ENCODE data around the gene TRIM17. TPM values are rescaled to one million over a fixed set of nuclear protein-coding genes. Genes with fewer than 3 reads are reported as not detected.

Gene TRIM17
- polyA plus RNA-seq, 1 donor (not counting 4 experiments of a cell fraction or from before 2014, with no cell fraction given) = 0.24 TPM

DNA sequence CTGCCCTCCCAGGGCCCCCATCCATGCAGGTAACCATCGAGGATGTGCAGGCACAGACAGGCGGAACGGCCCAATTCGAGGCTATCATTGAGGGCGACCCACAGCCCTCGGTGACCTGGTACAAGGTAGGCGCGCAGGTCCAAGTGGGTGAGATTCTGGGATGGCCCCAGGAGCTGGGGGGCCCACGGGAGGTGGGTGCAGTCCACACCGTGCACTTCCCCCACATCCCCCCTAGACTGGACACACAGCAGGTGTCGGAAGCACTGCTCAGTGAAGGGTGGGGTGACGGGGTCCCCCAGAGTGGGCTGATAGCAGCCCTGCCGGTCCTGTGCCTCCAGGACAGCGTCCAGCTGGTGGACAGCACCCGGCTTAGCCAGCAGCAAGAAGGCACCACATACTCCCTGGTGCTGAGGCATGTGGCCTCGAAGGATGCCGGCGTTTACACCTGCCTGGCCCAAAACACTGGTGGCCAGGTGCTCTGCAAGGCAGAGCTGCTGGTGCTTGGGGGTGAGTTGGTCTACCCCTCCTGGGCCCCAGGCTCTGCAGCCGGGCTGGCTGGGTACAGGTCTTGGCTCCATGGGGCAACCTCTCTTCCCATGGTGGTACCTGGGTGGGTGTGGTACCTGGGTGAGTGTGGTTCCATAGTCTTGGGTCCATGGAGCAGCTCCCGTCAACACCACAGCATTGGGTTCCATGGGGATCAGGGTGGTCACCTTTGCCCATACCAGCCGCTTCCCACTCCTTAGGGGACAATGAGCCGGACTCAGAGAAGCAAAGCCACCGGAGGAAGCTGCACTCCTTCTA, 50.4 kb downstream of the TRIM17 start:
- no peak overlapping the region for H3K4me2 ChIP-seq (ENCODE audit: control insufficient read depth, extremely low read depth, insufficient read depth, low read depth, low read length)
- dilution Hi-C loops (cut with MboI; ENCODE audit: extremely low pct_ligation_motif_present, low sequenced_read_pairs) = no loop called here
- FAIRE-seq = no peak
- H3K4me3 ChIP-seq (ENCODE audit: control insufficient read depth in 2 of 3, extremely low read depth in 1 of 3, insufficient read depth in 2 of 3, low read depth in 1 of 3, low read length in 3 of 3) = no peak overlapping the region
- H3K79me2 ChIP-seq (ENCODE audit: control insufficient read depth, insufficient read depth, low read length) = no peaks in the 10 kb centered on the region
- DNase-seq (ENCODE audit: low read depth, low spot score) = no peak
- H2AFZ ChIP-seq (ENCODE audit: control insufficient read depth, low read length) = no peak overlapping the region
- no peak for TF ChIP-seq EZH2 (IDR thresholded peaks at IDR 0.05; ENCODE audit: low read length)
- TF ChIP-seq, protein P1, sequence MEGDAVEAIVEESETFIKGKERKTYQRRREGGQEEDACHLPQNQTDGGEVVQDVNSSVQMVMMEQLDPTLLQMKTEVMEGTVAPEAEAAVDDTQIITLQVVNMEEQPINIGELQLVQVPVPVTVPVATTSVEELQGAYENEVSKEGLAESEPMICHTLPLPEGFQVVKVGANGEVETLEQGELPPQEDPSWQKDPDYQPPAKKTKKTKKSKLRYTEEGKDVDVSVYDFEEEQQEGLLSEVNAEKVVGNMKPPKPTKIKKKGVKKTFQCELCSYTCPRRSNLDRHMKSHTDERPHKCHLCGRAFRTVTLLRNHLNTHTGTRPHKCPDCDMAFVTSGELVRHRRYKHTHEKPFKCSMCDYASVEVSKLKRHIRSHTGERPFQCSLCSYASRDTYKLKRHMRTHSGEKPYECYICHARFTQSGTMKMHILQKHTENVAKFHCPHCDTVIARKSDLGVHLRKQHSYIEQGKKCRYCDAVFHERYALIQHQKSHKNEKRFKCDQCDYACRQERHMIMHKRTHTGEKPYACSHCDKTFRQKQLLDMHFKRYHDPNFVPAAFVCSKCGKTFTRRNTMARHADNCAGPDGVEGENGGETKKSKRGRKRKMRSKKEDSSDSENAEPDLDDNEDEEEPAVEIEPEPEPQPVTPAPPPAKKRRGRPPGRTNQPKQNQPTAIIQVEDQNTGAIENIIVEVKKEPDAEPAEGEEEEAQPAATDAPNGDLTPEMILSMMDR (optimal IDR thresholded peaks at IDR 0.05 in 1 of 3, IDR thresholded peaks at IDR 0.05 in 1 of 3, conservative IDR thresholded peaks at IDR 0.05 in 1 of 3; ENCODE audit: extremely low read depth in 1 of 3, insufficient read depth in 2 of 3, low read length in 3 of 3) = no peak
- no peaks in the 10 kb centered on the region for H3K36me3 ChIP-seq (ENCODE audit: control insufficient read depth in 2 of 2, extremely low read depth in 1 of 2, insufficient read depth in 2 of 2, low read length in 2 of 2)
- no peaks in the 10 kb centered on the region for H3K9me1 ChIP-seq (ENCODE audit: control insufficient read depth, extremely low read depth, insufficient read depth, low read length)
- peaks cover 2% of the 10 kb centered on the region for H4K20me1 ChIP-seq (ENCODE audit: control insufficient read depth, extremely low read depth, insufficient read depth, low read length)
- H3K9me3 ChIP-seq (ENCODE audit: control insufficient read depth, low read depth, low read length) = no peaks in the 10 kb centered on the region
- H3K4me1 ChIP-seq (ENCODE audit: control insufficient read depth, extremely low read depth, insufficient read depth, low read length) = no peaks in the 10 kb centered on the region
- H3K27ac ChIP-seq (ENCODE audit: control insufficient read depth, insufficient read depth, low read length) = no peak overlapping the region
- H3K9ac ChIP-seq (ENCODE audit: control insufficient read depth, extremely low read depth, insufficient read depth, low read length) = no peak overlapping the region
- H3K27me3 ChIP-seq (ENCODE audit: control insufficient read depth, extremely low read depth, insufficient read depth, low read length) = peaks cover 10% of the 10 kb centered on the region

DNA sequence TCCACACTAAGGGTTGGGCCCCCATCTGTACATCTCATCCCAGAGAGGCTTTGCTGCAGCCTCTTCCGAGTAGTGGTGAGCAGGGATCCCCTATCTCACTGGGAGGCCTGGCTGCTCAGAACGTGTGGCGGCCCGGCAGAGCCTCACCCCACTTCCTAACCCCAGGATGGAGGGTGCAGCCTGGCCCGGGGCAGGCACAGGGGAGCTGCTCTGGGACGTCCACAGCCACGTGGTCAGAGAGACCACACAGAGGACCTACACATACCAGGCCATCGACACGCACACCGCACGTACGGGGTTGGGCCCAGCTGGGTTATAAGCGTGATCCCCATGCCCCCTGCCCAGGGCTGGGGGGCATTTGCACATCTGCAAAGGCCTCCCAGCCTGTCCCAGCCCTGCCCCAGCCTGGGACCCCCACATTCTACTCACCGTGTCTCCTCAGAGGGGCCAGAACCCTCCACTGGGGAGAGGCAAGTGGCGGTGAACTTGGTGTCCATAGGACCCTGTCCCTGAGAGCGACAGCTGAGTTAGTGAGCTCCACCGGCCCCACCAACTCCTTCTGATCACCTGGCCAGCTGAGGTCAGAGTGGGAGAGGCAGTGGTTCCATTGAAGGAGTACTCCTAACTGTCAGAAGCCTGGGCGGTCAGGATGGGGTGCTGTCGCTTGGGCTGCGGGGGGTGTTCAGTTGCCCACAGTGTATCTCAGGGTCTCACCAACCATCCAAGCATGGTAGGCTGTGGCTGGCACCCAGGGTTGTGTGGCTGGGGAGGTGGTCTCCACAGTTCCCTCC, 51.2 kb downstream of the TRIM17 start:
- Histone ChIP-seq H3K36me3 (ENCODE audit: control insufficient read depth in 2 of 2, extremely low read depth in 1 of 2, insufficient read depth in 2 of 2, low read length in 2 of 2) (no peaks in the 10 kb centered on the region), H2AFZ (ENCODE audit: control insufficient read depth, low read length) (no peak overlapping the region), H3K27me3 (ENCODE audit: control insufficient read depth, extremely low read depth, insufficient read depth, low read length) (peaks cover 5% of the 10 kb centered on the region), H3K27ac (ENCODE audit: control insufficient read depth, insufficient read depth, low read length) (no peak overlapping the region), H3K4me3 (ENCODE audit: control insufficient read depth in 2 of 3, extremely low read depth in 1 of 3, insufficient read depth in 2 of 3, low read depth in 1 of 3, low read length in 3 of 3) (no peak overlapping the region), H3K79me2 (ENCODE audit: control insufficient read depth, insufficient read depth, low read length) (no peaks in the 10 kb centered on the region), H3K4me2 (ENCODE audit: control insufficient read depth, extremely low read depth, insufficient read depth, low read depth, low read length) (no peak overlapping the region), H3K9ac (ENCODE audit: control insufficient read depth, extremely low read depth, insufficient read depth, low read length) (no peak overlapping the region), H3K9me3 (ENCODE audit: control insufficient read depth, low read depth, low read length) (no peaks in the 10 kb centered on the region), H4K20me1 (ENCODE audit: control insufficient read depth, extremely low read depth, insufficient read depth, low read length) (peaks cover 2% of the 10 kb centered on the region), H3K4me1 (ENCODE audit: control insufficient read depth, extremely low read depth, insufficient read depth, low read length) (no peaks in the 10 kb centered on the region), H3K9me1 (ENCODE audit: control insufficient read depth, extremely low read depth, insufficient read depth, low read length) (no peaks in the 10 kb centered on the region)
- TF ChIP-seq, protein P1 (optimal IDR thresholded peaks at IDR 0.05 in 1 of 3, IDR thresholded peaks at IDR 0.05 in 1 of 3, conservative IDR thresholded peaks at IDR 0.05 in 1 of 3; ENCODE audit: extremely low read depth in 1 of 3, insufficient read depth in 2 of 3, low read length in 3 of 3) = no peak
- no peak for TF ChIP-seq EZH2 (IDR thresholded peaks at IDR 0.05; ENCODE audit: low read length)
- FAIRE-seq (no peak), DNase-seq (ENCODE audit: low read depth, low spot score) (no peak)
- dilution Hi-C loops (cut with MboI; ENCODE audit: extremely low pct_ligation_motif_present, low sequenced_read_pairs) = no loop called here
